Heart right ventricle (tissue), 16 donors: ENCODE data around the gene CLTCL1. TPM values are rescaled to one million over a fixed set of nuclear protein-coding genes. Genes with fewer than 3 reads are reported as not detected.

Source experiments
- ATAC-seq, 8 donors: fragments of 200-7000 bp; cut with Tn5 transposase; one replicate each; pipeline ENCODE4 v1.9.1; 2020; ENCODE audit warnings: mild to moderate bottlenecking in 8 of 8, moderate library complexity in 8 of 8, moderate number of reproducible peaks in 1 of 8
- DNase-seq, 2 donors: peaks; one replicate each; pipeline ENCODE4 v3.0.0-alpha.2; 2020
- H3K27ac ChIP-seq, 10 donors: fragments of 200-600 bp; sonication (generic) in 2 of 10; one replicate each; pipeline versions ENCODE4 v1.5.0 to v1.8.0; 2020 to 2022; ENCODE audit warnings: mild to moderate bottlenecking in 3 of 10
- H3K27me3 ChIP-seq, 7 donors: fragments of 200-600 bp; one replicate each; pipeline ENCODE4 v1.8.0; 2021 to 2022; ENCODE audit warnings: mild to moderate bottlenecking in 2 of 7
- H3K36me3 ChIP-seq, 9 donors: fragments of 200-600 bp; sonication (generic) in 1 of 9; one replicate each; pipeline versions ENCODE4 v1.5.0 to v1.8.0; 2020 to 2022; ENCODE audit warnings: mild to moderate bottlenecking in 2 of 9
- H3K4me1 ChIP-seq, 9 donors: fragments of 200-600 bp; sonication (generic) in 1 of 9; one replicate each; pipeline versions ENCODE4 v1.5.0 to v1.8.0; 2020 to 2022; ENCODE audit warnings: mild to moderate bottlenecking in 4 of 9
- H3K4me3 ChIP-seq, 10 donors: fragments of 200-600 bp; sonication (generic) in 2 of 10; one replicate each; pipeline versions ENCODE4 v1.5.0 to v1.8.0; 2020 to 2022; ENCODE audit warnings: mild to moderate bottlenecking in 7 of 10, moderate library complexity in 2 of 10
- H3K9me3 ChIP-seq, 11 donors: fragments of 200-600 bp in 10 of 11; sonication (generic) in 2 of 11; one replicate each; pipeline versions ENCODE4 v1.5.0 to v1.8.0; 2013 to 2022; ENCODE audit warnings: mild to moderate bottlenecking in 2 of 11, control low read depth in 1 of 11, moderate library complexity in 1 of 11
- CTCF ChIP-seq, 9 donors: fragments of 200-600 bp; sonication (generic) in 2 of 9; IDR thresholded peaks; one replicate each; pipeline versions ENCODE4 v1.5.0 to v1.8.0; 2021 to 2022; ENCODE audit warnings: antibody characterized with exemption in 9 of 9, mild to moderate bottlenecking in 5 of 9, moderate library complexity in 1 of 9
- WGBS, 2 donors: extraction: QIAGEN DNeasy Blood & Tissue Kit; methylation state at CpG; one replicate each; pipeline ENCODE4 v1.1.7; 2013; ENCODE audit warnings: inconsistent platforms in 1 of 2; 5-methylcytosine and 5-hydroxymethylcytosine counted together
- intact Hi-C, 10 donors: fragments of 100-400 bp; cut with DNase I; formaldehyde crosslinking; loops; one replicate each; pipeline versions ENCODE4 v1.11.1 to v1.14.2; 2022
- polyA plus RNA-seq, 2 donors: library from polyadenylated mRNA; stranded (reverse); fragments of 200-250 nt; gene quantifications; one replicate each; pipeline ENCODE4 v1.2.3, GENCODE V29; 2013
- total RNA-seq, 10 donors: library from RNA; stranded (reverse); fragmentation: NEBNext Ultra II Directional in 3 of 10; extraction: Animal tissue kit (Norgen Biotek cat#: 25700) in 3 of 10; gene quantifications; one replicate each; pipeline versions ENCODE4 v1.2.1 to v1.2.4, GENCODE V29; 2021 to 2023
- donor health status: Arrhythmogenic right ventricular cardiomyopathy.
- donor health status: ischemic (EF 13 %, LVEDD 7.1; RV severe dilation, severe dysfunction).
- donor health status: healthy with polysubstance abuse.
- donor health status: DM: no; HTN: yes; CAD: no.
- donor health status: DM: no; HTN: no; CAD: no.
- donor health status: ischemic (EF 25% LVEDD 6.9; RV normal size, moderate dysfunction).
- donor health status: ischemic (EF 25% LVEDD 5.7; RV mildly dilated, moderate dysfunction).
- donor health status: healthy.
- donor health status: DM: yes; HTN: yes; CAD: no.
- donor health status: Ischemic cardiomyopathy.
- donor health status: ischemic (EF 35%, LVEDD 5.7; RV mildly dilated, moderate dysfunction).
- donor health status: nonischemic (EF 11% LVEDD 7.7; RV severe dilation, severe dysfunction).
- donor health status: DM: yes; HTN: yes; CAD: no.
- donor health status: PGD.
- donor health status: ischemic (EF 29% LVEDD 5.4; RV normal size, mild dysfunction).
- donor health status: nonischemic (EF 23%, LVEDD 6.1; RV moderate dilation, normal function).

CLTCL1 gene
- total and polyA plus RNA-seq, 12 donors: 5.4 to 21.9 (median 13.1) TPM

- 1% methylated on average over 92 of the region's 92 CpGs for WGBS, 2 donors
- Histone ChIP-seq H3K9me3 (no peaks in the 10 kb centered on the region), H3K27me3 (peaks cover 37 to 69% (median 59%) of the 10 kb centered on the region in 7 donors), H3K36me3 (no peaks in the 10 kb centered on the region), H3K4me3 (peak overlapping the region in 9 of 10 donors; percentile 7 to 44 (median 22)), H3K4me1 (peaks cover 0 to 13% (median 8%) of the 10 kb centered on the region in 9 donors), H3K27ac (no peak overlapping the region)
- no peak for ATAC-seq
- no peak for DNase-seq
- no peak for TF ChIP-seq CTCF (IDR thresholded peaks at IDR 0.05)
- intact Hi-C loops: loop anchor here in 5 of 10 donors (5.0 to 10.0 kb wide), 4 partner anchors 326 to 486 kb away; partner anchors contain the start of genes CDC45 (in 1 of the 5) and UFD1 (in 1 of the 5)
Observed at GRCh38 chr22:19149047-19149883, 142.3 kb downstream of the CLTCL1 start.

GRCh38 chr22:19148417-19149046 lies 143.0 kb downstream of the CLTCL1 start:
- Histone ChIP-seq H3K4me3 (peak overlapping the region in 1 of 10 donors; percentile 13), H3K27ac (no peak overlapping the region), H3K9me3 (no peaks in the 10 kb centered on the region), H3K4me1 (peaks cover 5 to 18% (median 13%) of the 10 kb centered on the region in 9 donors), H3K36me3 (no peaks in the 10 kb centered on the region), H3K27me3 (peaks cover 37 to 63% (median 54%) of the 10 kb centered on the region in 7 donors)
- intact Hi-C loops: loop anchor here in 5 of 10 donors (5.0 to 10.0 kb wide), 4 partner anchors 326 to 486 kb away; partner anchors contain the start of genes CDC45 (in 1 of the 5) and UFD1 (in 1 of the 5)
- no peak for DNase-seq
- 30 to 32% methylated on average over 33 of the region's 33 CpGs for WGBS, 2 donors
- no peak for TF ChIP-seq CTCF (IDR thresholded peaks at IDR 0.05)
- no peak for ATAC-seq

- Histone ChIP-seq H3K27me3 (peaks cover 36 to 52% (median 42%) of the 10 kb centered on the region in 7 donors), H3K4me1 (peaks cover 5 to 25% (median 18%) of the 10 kb centered on the region in 9 donors), H3K4me3 (no peak overlapping the region), H3K27ac (no peak overlapping the region), H3K36me3 (peaks cover 0 to 7% (median 4%) of the 10 kb centered on the region in 9 donors), H3K9me3 (no peaks in the 10 kb centered on the region)
- DNase-seq: no peak
- 28 to 35% methylated on average over 9 of the region's 9 CpGs for WGBS, 2 donors
- ATAC-seq: no peak
- no peak for TF ChIP-seq CTCF (IDR thresholded peaks at IDR 0.05)
- intact Hi-C loops: loop anchor here in 5 of 10 donors (5.0 to 10.0 kb wide), 4 partner anchors 328 to 488 kb away; partner anchors contain the start of genes CDC45 (in 1 of the 5) and UFD1 (in 1 of the 5)
Observed at GRCh38 chr22:19147195-19147780, 144.2 kb downstream of the CLTCL1 start.
